GM10266 (cell line): ENCODE measurements around the gene PNN.
"Not testable (repeated sequence)": the region's sequence is repeated elsewhere in the genome, so short reads cannot be mapped to it uniquely, and the experiment has no call there.

ENCODE experiments used
- DNase-seq: peaks from one replicate; pipeline ENCODE4 v3.0.0; 2012; ENCODE audit errors: extremely low spot score
- TF ChIP-seq, protein P1 (sequence below): IDR thresholded peaks from 2 replicates; pipeline ENCODE4 v1.5.1; 2012; ENCODE audit warnings: mild to moderate bottlenecking, low read depth; ENCODE audit not compliant: control insufficient read depth, insufficient read depth; ENCODE audit errors: missing control alignments

Gene PNN

DNA sequence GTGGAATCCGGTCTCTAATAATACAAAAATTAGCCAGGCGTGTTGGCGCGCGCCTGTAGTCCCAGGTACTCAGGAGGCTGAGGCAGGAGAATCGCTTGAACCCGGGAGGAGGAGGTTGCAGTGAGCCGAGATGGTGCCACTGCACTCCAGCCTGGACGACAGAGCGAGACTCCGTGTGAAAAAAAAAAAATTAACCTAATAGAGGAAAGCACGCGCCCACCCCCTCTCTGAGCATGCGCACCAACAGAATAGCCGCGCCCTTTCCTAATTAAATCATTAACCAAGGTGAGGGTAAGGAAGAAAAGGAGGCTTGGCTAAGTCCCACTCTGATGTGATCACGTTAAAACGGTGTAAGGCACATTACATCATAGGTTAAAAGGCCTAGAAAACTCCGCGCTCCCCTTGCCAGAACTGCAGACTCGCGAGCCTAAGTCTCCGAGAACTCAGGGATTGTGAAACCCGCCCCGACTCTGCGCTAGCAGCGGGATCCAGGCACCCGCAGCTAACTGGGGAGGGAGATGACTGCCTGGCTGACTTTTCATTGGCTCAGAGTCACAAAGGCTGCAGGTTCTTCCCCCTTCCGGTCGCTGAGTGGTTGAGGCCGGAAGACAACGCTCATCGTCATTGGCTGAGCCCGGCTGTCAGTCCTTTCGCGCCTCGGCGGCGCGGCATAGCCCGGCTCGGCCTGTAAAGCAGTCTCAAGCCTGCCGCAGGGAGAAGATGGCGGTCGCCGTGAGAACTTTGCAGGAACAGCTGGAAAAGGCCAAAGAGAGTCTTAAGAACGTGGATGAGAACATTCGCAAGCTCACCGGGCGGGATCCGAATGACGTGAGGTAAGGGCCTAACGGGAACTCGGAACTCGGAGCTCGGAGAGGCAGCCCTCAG is at the start of gene PNN:
TSS of gene PNN (plus strand) at position 695 of the 885 bp plus-strand sequence. CDS start at position 721, 26 bp downstream.
- TF ChIP-seq, protein P1, sequence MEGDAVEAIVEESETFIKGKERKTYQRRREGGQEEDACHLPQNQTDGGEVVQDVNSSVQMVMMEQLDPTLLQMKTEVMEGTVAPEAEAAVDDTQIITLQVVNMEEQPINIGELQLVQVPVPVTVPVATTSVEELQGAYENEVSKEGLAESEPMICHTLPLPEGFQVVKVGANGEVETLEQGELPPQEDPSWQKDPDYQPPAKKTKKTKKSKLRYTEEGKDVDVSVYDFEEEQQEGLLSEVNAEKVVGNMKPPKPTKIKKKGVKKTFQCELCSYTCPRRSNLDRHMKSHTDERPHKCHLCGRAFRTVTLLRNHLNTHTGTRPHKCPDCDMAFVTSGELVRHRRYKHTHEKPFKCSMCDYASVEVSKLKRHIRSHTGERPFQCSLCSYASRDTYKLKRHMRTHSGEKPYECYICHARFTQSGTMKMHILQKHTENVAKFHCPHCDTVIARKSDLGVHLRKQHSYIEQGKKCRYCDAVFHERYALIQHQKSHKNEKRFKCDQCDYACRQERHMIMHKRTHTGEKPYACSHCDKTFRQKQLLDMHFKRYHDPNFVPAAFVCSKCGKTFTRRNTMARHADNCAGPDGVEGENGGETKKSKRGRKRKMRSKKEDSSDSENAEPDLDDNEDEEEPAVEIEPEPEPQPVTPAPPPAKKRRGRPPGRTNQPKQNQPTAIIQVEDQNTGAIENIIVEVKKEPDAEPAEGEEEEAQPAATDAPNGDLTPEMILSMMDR, result no peak

DNA sequence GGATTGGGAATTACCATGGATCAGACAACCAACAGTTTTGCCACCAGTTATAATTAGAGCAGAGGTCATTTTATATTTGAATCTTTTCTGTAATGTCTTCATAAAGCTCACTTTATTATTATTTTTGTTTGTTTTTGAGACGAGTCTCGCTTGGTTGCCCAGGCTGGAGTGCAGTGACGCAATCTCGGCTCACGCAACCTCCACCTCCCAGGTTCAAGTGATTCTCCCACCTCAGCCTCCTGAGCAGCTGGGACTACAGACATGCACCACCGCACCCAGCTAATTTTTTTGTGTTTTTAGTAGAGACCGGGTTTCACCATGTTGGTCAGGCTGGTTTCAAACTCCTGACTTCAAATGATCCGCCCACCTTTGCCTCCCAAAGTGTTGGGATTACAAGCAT is 37.2 kb upstream of the PNN start:
- not testable (repeated sequence) for DNase-seq

More for the DNA sequence above, at the start of gene PNN:
- DNase-seq, result peak; percentile 89

DNA sequence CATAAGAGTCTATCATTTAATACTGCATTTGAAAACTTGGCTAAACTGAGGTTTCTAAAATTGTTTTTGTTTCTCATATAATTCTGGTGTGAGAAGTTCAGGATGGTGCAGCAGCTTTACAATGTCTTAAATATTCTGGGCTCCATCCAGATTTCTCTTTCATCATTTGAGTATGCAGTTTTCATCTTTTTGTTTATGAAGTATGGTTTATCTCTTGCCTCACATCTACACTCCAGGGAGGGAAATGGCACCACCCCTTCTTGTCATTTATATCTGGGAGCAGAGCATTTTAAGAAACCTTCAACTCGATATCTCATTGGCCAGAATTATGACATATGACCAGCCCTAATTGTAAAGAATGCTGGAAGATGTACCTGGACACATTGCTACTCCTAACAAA is 36.6 kb upstream of the PNN start:
- DNase-seq, result no peak
- TF ChIP-seq, protein P1, result no peak

DNA sequence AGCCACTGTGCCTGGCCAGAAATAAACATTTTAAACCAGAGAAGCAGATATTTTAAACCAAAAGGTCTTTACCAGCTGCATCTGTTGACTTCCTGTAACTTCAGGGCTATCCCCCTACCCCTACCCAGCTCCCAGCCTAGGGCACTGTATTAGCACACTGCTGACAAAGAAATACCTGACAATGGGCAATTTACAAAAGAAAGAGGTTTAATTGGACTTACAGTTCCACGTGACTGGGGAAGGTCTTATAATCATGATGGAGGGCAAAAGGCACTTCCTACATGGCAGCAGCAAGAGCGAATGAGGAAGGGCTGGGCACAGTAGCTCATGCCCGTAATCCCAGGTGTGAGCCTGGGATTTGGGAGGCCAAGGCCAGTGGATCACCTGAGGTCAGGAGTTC is 34.9 kb upstream of the PNN start:
- DNase-seq, result no peak
- TF ChIP-seq, protein P1, result no peak

DNA sequence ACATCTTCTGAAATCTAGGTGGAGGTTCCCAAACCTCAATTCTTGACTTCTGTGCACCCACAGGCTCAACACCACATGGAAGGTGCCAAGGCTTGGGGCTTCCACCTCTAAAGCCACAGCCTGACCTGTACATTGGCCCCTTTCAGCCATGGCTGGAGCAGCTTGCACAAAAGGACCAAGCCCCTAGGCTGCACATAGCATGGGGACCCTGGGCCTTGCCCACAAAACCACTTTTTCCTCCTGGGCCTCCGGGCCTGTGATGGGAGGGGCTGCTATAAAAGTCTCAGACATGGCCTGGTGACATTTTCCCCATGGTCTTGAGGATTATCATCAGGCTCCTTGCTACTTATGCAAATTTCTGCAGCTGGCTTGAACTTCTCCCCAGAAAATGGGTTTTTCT is 33.4 kb upstream of the PNN start:
- DNase-seq, result not testable (repeated sequence)

DNA sequence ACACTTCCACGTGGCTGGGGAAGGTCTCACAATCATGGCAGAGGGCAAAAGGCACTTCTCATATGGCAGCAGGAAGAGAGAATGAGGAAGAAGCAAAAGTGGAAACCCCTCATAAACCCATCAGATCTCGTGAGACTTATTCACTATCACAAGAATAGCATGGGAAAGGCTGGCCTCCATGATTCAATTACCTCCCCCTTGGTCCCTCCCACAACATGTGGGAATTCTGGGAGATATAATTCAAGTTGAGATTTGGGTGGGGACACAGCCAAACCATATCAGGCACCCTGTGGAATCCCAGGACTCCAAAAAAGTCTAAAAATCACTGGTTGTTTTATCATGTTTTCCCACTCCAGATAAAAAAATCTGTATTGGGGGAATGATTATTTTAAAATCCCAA is 31.8 kb upstream of the PNN start:
- DNase-seq, result not testable (repeated sequence)

DNA sequence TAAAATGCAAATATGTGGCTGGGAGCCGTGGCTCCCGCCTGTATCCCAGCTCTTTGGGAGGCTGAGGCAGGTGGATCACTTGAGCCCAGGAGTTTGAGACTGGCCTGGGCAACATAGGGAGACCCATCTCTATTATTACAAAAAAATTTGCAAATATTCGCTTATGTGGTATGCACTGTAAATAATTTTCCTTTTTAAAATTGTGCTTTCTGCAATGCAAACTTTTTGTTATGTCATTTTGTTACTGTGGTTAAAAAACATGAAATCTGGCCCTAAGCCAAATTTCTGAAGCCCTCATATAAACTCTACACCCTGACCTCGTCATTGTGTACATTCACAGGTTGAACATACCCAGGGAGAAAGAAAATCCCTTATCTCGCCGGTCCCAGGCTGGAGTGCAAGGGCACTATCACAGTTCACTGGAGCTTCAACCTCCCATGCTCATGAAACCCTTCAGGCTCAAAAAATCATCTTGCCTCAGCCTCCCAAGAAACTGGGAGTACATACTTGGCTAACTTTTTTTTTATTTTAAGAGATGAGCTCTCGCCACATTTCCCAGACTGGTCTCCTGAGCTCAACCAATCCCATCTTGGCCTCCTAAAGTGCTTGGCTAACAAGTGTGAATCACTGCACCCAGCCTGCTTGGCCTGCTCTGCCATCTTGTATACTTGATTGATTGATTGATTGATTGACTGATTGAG is 29.6 kb upstream of the PNN start:
- TF ChIP-seq, protein P1, result no peak
- no peak for DNase-seq

DNA sequence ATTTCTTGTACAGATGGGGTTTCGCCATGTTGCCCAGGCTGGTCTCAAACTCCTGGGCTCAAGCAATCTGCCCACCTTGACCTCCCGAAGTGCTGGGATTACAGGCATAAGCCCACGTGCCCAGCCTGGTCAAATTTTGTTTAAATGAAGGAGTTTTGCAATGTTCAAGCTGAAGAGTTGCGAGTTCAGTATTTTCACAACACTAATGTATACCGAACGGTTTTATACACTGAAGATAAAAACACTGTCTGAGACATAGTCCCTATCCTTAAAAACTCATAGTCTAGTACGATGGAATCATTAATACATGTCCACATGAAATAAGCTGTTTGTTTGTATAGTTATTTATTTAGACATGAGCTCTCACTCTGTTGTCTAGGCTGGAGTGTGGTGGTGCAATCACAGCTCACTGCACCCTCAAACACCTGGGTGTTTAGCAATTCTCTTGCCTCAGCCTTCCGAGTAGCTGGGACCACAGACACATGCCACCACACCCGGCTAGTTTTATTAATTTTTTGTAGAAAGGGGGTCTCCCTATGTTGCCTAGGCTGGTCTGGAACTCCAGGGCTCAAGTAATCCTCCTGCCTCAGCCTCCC is 20.4 kb upstream of the PNN start:
- DNase-seq, result no peak
- TF ChIP-seq, protein P1, result no peak
